GM15510 (cell line): ENCODE results near the gene SH3GL1.

Experiments
- POLR2A ChIP-seq: IDR thresholded peaks from 3 replicates; pipeline ENCODE4 v1.6.1; 2011; ENCODE audit warnings: borderline replicate concordance; ENCODE audit not compliant: insufficient read length; ENCODE audit errors: extremely low read depth

Gene SH3GL1, protein sequence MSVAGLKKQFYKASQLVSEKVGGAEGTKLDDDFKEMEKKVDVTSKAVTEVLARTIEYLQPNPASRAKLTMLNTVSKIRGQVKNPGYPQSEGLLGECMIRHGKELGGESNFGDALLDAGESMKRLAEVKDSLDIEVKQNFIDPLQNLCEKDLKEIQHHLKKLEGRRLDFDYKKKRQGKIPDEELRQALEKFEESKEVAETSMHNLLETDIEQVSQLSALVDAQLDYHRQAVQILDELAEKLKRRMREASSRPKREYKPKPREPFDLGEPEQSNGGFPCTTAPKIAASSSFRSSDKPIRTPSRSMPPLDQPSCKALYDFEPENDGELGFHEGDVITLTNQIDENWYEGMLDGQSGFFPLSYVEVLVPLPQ

GRCh38 chr19:4400135-4400936 lies at the start of gene SH3GL1:
Gene SH3GL1 (minus strand): TSS chr19:4400547. CDS start chr19:4400368, 179 bp downstream.
- peak; percentile 87 for TF ChIP-seq POLR2A

DNA sequence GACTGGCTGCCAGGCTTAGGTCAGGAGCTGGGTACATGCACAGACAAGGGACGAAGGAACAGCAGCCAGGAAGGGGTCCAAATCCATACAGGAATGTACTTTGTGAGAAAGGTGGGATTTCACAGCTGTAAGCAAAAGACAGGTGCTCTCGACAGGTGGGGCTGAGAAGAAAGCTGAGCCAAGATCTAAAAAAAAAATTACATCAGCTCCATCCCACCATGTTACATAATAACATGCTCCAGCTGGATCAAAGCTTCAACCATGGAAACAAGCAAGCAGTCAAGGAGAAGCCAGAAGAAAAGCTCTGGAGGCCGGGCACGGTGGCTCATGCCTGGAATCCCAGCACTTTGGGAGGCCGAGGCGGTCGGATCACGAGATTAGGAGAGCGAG lies 49.3 kb upstream of the SH3GL1 start:
- no peak for TF ChIP-seq POLR2A

- TF ChIP-seq POLR2A = peak; percentile 15
Measured at GRCh38 chr19:4449022-4449638, 48.8 kb upstream of the SH3GL1 start.

DNA sequence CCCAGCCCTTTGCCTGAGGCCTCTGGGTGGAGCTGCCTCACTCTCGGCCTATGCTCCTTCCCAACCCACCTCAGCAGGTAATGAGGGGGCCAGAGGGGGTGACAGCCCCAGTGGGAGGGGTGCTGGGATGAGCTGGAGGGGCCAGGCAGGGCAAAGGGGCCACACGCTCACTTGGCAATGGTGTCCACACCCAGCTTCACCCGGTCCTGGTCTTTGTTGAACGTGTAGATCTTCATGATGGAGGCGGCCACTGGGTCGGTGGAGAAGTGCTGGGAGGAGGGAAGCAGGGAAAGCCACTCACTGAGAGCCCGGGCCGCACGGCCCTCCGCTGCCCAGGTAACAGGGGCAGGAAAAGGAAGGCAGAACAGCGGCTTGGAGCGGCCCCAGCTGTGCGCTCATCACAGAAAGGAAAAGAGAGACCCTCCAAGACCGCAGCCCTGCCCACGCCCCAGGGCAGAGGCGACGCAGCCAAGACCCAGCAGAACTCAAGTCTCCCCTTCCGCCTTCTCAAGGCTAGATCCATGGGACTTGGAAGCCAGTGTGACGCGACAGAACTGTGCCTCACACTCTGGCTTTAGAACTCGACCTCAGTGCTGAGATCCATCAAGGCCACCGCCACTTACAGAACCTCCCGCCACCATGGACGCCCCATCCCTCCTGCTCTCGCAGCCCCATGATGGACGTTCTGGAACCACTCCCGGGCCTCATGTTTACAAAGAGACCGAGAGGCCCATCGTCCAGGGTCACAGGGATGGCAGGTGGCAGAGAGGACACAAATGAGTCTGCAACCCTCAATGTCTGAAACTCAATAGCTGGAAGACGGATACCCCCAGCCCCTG lies 48.0 kb upstream of the SH3GL1 start:
- TF ChIP-seq POLR2A = no peak

DNA sequence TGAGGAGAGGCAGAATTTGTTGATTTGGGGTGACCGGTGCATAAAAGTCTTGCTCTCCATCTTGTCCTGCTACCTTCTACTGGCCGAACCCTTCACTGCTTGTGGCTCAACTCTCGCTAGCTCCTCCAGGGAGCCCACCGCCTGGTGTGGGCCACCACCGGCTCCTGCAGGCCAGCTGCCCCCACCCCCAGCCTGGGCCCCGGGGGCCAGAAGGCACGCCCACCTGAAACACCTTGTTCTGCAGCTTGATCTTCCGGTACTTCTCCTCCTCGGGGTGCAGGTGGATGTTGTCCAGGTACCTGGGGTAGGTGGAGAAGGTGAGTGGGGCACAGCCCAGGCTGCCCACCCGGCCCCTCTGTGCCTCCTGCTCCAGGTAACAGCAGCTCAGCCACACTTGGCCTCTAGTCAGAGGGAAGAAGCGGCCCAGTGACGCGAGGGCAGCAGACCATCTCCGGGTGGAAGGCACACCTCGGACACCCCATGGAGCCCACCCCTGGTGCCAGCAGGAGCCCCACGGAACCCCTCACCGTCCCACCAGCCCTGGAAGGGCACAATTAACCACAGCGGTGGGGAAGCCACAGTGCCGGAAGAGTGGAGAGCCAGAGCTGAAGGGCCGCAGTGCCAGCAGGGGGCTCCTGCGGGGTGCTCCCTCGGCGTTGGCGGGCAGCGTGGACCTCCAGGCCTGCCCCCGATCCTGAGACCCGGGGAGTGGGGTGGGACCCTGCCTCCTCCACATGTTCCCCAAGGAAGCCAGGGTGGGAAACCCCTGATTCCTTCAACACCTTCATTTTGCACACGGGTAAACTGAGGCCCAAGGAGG lies 47.2 kb upstream of the SH3GL1 start:
- TF ChIP-seq POLR2A = no peak

DNA sequence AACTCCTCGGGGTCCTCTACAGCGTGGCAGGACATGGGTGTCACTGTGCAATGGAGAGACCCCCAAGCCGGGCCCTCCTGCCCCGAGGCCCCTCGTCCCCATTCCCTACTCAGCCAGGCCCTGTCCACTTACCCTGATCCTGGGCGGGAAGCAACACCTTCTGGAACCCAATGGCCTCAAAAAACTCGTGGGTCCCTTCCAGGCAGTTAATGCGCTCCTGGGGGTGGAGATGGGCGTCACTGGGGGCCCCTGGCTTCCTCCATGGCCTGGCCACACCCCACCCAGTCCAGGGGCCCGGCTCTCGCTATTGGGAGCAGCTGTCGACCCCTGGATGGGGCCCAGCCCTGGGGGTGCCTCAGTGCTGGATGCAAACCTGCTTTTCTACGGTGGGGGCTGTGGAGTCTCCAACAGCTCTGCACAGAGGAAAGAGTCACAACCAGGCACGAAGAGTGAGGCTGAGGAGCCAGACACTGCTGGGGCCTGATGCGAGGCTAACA lies 46.4 kb upstream of the SH3GL1 start:
- TF ChIP-seq POLR2A = peak; percentile 8

DNA sequence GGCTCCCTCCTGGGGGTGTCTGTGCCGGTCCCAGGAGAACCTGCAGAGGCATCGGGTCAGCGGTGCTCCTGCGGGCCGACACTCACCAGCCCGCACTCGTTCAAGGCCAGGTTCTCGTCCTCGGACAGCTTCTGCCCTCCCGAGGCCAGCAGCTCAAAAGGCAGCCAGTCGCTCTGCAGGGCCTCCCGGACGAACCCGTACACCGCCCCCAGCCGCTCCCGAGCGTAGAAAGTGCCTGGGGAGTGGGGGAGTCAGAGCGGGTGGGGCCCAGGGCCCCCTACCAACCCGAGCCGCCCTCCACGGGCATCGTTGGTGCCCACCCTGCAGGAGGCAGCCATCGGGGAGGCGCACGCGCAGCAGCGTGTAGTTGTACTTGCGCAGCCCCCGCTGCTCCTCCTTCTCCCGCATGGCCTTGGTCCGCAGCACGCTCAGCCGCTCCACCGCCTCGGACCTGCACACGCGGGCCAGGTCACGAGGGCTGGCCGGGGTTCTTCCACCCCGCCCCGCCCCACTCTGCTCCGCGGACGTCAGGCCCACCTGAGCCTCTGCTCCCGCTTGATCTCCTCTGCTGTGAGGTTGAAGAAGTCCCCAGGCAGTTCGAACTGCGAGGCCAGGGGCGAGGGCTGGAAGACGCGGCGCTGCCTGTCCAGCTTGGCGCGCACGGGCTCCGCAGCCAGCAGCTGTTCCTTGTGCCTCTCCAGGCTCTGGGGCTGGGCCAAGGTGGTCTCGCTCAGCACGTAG lies 45.8 kb upstream of the SH3GL1 start:
- no peak for TF ChIP-seq POLR2A

DNA sequence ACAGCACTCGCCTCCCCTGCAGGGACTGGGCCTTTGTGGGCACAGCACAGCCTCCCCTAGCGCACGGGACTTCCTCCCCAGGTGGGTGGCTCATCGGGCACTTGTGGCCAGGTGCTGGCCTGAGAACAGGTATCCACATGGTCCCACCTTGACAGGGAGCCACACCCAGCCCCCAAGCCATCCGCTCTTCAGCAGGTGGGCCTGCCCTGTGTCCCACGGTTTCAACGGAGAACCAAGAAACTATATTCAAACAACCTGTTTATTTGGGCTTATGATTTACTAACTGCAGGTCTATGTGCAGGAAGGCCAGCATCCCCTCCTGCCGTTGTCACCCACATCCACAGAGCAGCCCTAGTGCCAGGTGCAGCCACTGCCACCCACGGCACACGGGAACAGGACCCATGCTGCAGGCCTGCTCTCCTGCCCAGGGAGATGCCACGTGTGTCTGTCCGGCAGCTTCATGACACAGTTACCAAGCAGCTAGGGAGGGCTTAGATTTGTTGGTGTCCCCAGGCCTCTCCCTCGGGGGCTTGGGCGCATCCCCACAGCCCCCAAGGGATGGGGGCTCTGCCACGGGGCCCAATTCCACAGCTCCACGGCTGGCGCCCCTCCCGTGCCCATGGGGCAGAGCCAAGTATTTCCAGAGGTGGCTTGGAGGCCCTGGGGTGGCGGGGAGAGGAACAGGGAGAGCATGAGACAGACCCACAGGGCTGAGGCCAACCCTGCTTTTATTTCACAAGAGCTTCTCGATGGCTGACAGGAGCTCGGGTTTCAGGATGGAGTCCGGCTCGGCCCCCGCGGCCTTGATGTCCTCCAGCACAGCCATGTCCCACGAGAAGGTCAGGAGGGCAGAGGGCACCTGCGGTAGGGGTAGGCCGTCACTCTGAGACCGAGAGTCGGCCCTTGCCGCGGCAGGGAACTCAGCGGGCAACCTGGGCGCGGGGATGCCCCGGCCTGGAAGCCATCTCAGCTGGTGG lies 44.7 kb upstream of the SH3GL1 start:
- no peak for TF ChIP-seq POLR2A

- TF ChIP-seq POLR2A = peak; percentile 12
Measured at GRCh38 chr19:4443966-4444764, 43.8 kb upstream of the SH3GL1 start.

GRCh38 chr19:4443188-4443587 lies 42.8 kb upstream of the SH3GL1 start:
- TF ChIP-seq POLR2A = no peak

DNA sequence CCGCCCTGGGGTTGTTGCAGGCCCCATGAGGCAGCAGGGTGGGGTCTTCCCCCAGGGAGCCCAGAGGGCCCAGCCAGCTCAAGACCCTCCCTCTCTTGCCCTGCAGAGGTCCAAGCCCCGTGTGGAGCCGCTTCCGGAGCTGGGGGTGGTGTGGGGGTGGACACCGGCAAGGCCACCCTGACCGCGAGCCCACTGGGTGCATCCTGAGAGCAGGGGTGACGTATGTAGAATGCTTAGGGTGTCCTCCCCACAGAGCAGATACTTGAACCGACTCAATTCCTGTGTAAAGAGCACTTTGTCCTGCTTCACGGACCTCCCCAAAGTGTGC lies 42.4 kb upstream of the SH3GL1 start:
- TF ChIP-seq POLR2A = no peak
